OCI-LY1 (cell line): ENCODE data around the gene VWA3A.

Experiments
- CTCF ChIP-seq: fragments of 200-600 bp; sonication (generic), shearing (Covaris generic); IDR thresholded peaks from 2 replicates; pipeline ENCODE4 v1.5.1; 2017; ENCODE audit warnings: mild to moderate bottlenecking, antibody characterized with exemption, low read length, moderate library complexity, mixed read lengths
- EZH2 ChIP-seq: fragments of 200-600 bp; sonication (generic), shearing (Covaris generic); IDR thresholded peaks from 2 replicates; pipeline ENCODE4 v1.8.0; 2017; ENCODE audit warnings: borderline replicate concordance, mixed run types, mild to moderate bottlenecking, antibody characterized with exemption, low read length, moderate library complexity, mixed read lengths

- TF ChIP-seq CTCF (no peak), EZH2 (no peak)
These were observed 92.3 kb downstream of the VWA3A start for GRCh38 chr16:22184615-22184968.
